ENCODE results near the gene MC1R.

The MC1R gene

GRCh38 chr16:89936508-89936907 lies 17.8 kb downstream of the MC1R start:
- DNase-seq = no peak

- no peak for DNase-seq
Measured at GRCh38 chr16:89936981-89937380, 18.3 kb downstream of the MC1R start.

- DNase-seq = no peak
Measured at GRCh38 chr16:89938175-89938885, 19.7 kb downstream of the MC1R start.

GRCh38 chr16:89944773-89945172 lies 26.1 kb downstream of the MC1R start:
- no peak for DNase-seq

- no peak for DNase-seq
Measured at GRCh38 chr16:89945654-89946053, 27.0 kb downstream of the MC1R start.

GRCh38 chr16:89946515-89946914 lies 27.9 kb downstream of the MC1R start:
- DNase-seq = no peak

- DNase-seq = no peak
Measured at GRCh38 chr16:89949121-89949742, 30.6 kb downstream of the MC1R start.

- no peak for DNase-seq
Measured at GRCh38 chr16:89949756-89950155, 31.1 kb downstream of the MC1R start.

GRCh38 chr16:89951509-89951908 lies 32.8 kb downstream of the MC1R start:
- DNase-seq = no peak

GRCh38 chr16:89952049-89952448 lies 33.4 kb downstream of the MC1R start:
- no peak for DNase-seq

GRCh38 chr16:89952551-89952950 lies 33.9 kb downstream of the MC1R start:
- DNase-seq = no peak

- no peak for DNase-seq
Measured at GRCh38 chr16:89953671-89954406, 35.2 kb downstream of the MC1R start.

GRCh38 chr16:89954462-89954861 lies 35.8 kb downstream of the MC1R start:
- DNase-seq = no peak

- DNase-seq = no peak
Measured at GRCh38 chr16:89955001-89955685, 36.5 kb downstream of the MC1R start.

GRCh38 chr16:89956505-89957215 lies 38.0 kb downstream of the MC1R start:
- DNase-seq = no peak

- DNase-seq = no peak
Measured at GRCh38 chr16:89957216-89957785, 38.6 kb downstream of the MC1R start.

- DNase-seq = no peak
Measured at GRCh38 chr16:89958068-89958467, 39.4 kb downstream of the MC1R start.

GRCh38 chr16:89958596-89958995 lies 39.9 kb downstream of the MC1R start:
- DNase-seq = no peak

- no peak for DNase-seq
Measured at GRCh38 chr16:89960966-89961365, 42.3 kb downstream of the MC1R start.

- no peak for DNase-seq
Measured at GRCh38 chr16:89961920-89962319, 43.3 kb downstream of the MC1R start.

GRCh38 chr16:89962754-89963498 lies 44.3 kb downstream of the MC1R start:
- DNase-seq = no peak

GRCh38 chr16:89964201-89964600 lies 45.5 kb downstream of the MC1R start:
- DNase-seq = no peak
